ENCODE results near the gene USP48. TPM values are rescaled to one million over a fixed set of nuclear protein-coding genes. Genes with fewer than 3 reads are reported as not detected.

USP48 gene
- total RNA-seq, 1 donor from 2014 or later = 54.5 TPM

DNA sequence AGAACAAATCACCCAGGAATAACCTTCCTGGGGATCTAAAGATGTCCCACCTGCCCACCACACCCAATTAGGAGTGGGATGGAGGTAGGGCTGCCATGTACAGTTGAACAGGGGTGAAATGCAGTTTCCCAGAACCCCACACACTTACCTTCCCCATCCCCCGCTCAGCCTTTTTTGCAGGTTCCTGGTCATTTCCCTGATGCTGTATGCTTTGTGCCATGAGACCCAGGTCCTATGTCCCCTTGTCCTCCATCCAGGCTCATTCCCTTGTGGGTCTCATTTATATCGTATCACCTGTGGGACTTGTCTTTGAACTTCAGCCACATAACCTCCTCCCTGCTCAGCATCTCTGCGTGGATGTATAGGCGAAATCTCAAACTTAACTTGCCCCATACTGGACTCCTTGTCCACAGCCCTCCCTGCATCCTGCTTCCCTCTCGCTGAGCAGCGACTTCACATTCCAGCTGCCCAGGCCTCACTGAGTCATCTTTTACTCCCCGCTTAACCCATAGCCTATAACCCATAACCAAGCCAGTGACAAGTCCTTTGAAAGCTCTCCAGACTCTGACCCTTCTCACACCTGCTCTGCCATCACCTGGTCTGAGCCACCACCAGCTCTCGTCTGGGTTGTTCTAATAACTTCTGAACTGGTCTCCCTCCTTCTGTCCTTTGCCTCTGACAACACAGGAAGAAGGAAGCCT, 33.8 kb upstream of the USP48 start:
- peaks cover 3% of the 10 kb centered on the region for H3K9me3 Mint-ChIP-seq (ENCODE audit: low read depth)
- no peak for TF ChIP-seq CTCF (IDR thresholded peaks at IDR 0.05)
- H3K27me3 Mint-ChIP-seq (ENCODE audit: low read depth) = peaks cover 3% of the 10 kb centered on the region
- peaks cover 19% of the 10 kb centered on the region for H3K36me3 Mint-ChIP-seq (ENCODE audit: low read depth)
- H3K27ac Mint-ChIP-seq (ENCODE audit: unreplicated experiment) = no peak overlapping the region
- DNase-seq (ENCODE audit: low spot score) = no peak
- peaks cover 11% of the 10 kb centered on the region for H3K4me1 Mint-ChIP-seq (ENCODE audit: low read depth)
- H3K4me3 Mint-ChIP-seq (ENCODE audit: unreplicated experiment) = no peak overlapping the region

GRCh38 chr1:21815724-21816321, 32.9 kb upstream of the USP48 start:
- H3K36me3 Mint-ChIP-seq (ENCODE audit: low read depth) = peaks cover 16% of the 10 kb centered on the region
- no peak for DNase-seq (ENCODE audit: low spot score)
- TF ChIP-seq CTCF (IDR thresholded peaks at IDR 0.05) = no peak
- H3K27ac Mint-ChIP-seq (ENCODE audit: unreplicated experiment) = no peak overlapping the region
- H3K27me3 Mint-ChIP-seq (ENCODE audit: low read depth) = peaks cover 3% of the 10 kb centered on the region
- H3K4me1 Mint-ChIP-seq (ENCODE audit: low read depth) = peaks cover 11% of the 10 kb centered on the region
- H3K4me3 Mint-ChIP-seq (ENCODE audit: unreplicated experiment) = no peak overlapping the region
- peaks cover 3% of the 10 kb centered on the region for H3K9me3 Mint-ChIP-seq (ENCODE audit: low read depth)

DNA sequence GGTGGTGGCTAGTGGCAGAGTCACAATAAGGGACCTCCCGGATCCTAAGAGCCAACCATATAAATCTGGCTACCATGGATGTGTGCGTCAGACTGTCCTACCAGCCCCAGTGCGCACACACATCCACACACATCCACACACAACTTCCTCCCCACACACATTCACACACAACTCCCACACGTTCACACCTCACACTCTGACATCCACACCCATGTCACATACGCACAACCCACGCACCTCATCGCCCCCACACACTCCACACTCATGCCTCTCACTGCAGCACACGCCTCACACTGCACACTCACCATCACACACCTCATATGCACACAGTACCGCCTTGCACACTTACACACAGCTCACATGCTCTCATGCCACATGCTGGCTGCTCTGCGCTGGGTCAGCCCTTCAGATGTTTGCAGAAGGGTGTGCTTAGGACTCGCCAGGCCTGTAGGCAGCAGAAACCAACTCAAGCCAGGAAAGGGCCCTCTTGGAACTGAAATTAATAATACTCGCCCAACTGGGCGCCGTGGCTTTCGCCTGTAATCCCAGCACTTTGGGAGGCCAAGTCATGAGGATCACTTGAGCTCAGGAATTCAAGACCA, 32.1 kb upstream of the USP48 start:
- Mint-ChIP-seq H3K27me3 (ENCODE audit: low read depth) (peaks cover 3% of the 10 kb centered on the region), H3K27ac (ENCODE audit: unreplicated experiment) (peak overlapping the region; percentile 22), H3K36me3 (ENCODE audit: low read depth) (peaks cover 12% of the 10 kb centered on the region), H3K9me3 (ENCODE audit: low read depth) (peaks cover 3% of the 10 kb centered on the region), H3K4me3 (ENCODE audit: unreplicated experiment) (no peak overlapping the region), H3K4me1 (ENCODE audit: low read depth) (peaks cover 11% of the 10 kb centered on the region)
- no peak for DNase-seq (ENCODE audit: low spot score)
- no peak for TF ChIP-seq CTCF (IDR thresholded peaks at IDR 0.05)

DNA sequence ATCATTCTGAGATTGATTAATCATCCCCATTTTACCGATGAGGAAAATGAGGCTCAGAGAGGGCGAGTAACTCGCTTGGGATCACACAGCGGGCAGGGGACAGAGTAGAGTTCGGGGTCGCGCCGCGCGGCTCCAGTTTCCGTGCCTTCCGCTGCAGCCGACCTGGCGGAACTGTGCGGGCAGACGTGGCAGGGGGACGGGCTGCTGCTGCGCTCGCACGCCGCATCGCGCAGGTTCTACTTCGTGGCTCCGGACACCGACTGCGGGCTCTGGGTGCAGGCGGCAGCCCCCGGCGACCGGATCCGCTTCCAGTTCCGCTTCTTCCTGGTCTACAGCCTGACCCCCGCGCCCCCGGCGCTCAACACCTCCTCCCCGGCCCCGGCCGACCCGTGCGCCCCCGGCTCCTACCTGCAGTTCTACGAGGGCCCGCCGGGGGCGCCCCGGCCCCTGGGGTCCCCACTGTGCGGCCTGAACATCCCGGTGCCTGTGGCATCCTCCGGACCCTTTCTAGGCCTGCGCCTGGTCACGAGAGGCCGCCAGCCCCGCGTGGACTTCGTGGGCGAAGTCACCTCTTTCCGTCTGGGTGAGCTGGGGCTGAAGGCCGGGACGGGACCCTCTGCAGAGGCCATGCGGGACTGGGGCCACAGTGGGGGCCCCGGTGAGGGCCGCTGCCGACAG, 31.4 kb upstream of the USP48 start:
- no peak for DNase-seq (ENCODE audit: low spot score)
- no peak overlapping the region for H3K4me3 Mint-ChIP-seq (ENCODE audit: unreplicated experiment)
- H3K27me3 Mint-ChIP-seq (ENCODE audit: low read depth) = peaks cover 3% of the 10 kb centered on the region
- no peak overlapping the region for H3K27ac Mint-ChIP-seq (ENCODE audit: unreplicated experiment)
- H3K9me3 Mint-ChIP-seq (ENCODE audit: low read depth) = no peaks in the 10 kb centered on the region
- peaks cover 7% of the 10 kb centered on the region for H3K36me3 Mint-ChIP-seq (ENCODE audit: low read depth)
- TF ChIP-seq CTCF (IDR thresholded peaks at IDR 0.05) = peak; percentile 69
- peaks cover 11% of the 10 kb centered on the region for H3K4me1 Mint-ChIP-seq (ENCODE audit: low read depth)

DNA sequence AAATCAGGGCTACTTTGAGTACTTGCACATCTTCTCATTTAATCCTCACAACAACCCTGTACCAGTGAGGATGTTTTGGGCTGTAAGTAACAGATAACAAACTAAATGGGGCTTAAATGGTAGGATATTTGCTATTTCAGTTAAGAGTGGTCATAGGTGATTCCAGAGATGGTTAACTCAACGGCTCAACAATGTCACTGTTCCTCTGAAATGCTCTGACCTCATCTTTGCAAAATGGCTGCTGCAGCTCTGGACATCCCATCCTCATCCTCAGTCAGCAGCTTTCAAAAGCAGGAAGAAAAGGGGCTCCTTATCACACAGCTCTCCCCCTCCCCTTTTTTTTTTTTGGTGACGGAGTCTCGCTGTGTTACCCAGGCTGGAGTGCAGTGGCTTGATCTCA, 30.6 kb upstream of the USP48 start:
- Mint-ChIP-seq H3K9me3 (ENCODE audit: low read depth) (no peaks in the 10 kb centered on the region), H3K4me1 (ENCODE audit: low read depth) (peaks cover 11% of the 10 kb centered on the region), H3K27ac (ENCODE audit: unreplicated experiment) (no peak overlapping the region), H3K27me3 (ENCODE audit: low read depth) (peaks cover 3% of the 10 kb centered on the region), H3K4me3 (ENCODE audit: unreplicated experiment) (no peak overlapping the region), H3K36me3 (ENCODE audit: low read depth) (peaks cover 6% of the 10 kb centered on the region)
- no peak for DNase-seq (ENCODE audit: low spot score)
- TF ChIP-seq CTCF (IDR thresholded peaks at IDR 0.05) = no peak

Data from chondrocyte (in vitro differentiated cells).